Kidney epithelial cell (primary cell): ENCODE data around the gene SNRPA. TPM values are rescaled to one million over a fixed set of nuclear protein-coding genes. Genes with fewer than 3 reads are reported as not detected.
"Not testable (repeated sequence)": the region's sequence is repeated elsewhere in the genome, so short reads cannot be mapped to it uniquely, and the experiment has no call there.

Experiments
- DNase-seq: peaks from one replicate; pipeline ENCODE4 v3.0.0-alpha.2; 2010; ENCODE audit warnings: low read depth
- H3K27me3 ChIP-seq: 2 replicates; pipeline ENCODE4 v1.6.0; 2011; ENCODE audit warnings: low read length; ENCODE audit not compliant: control insufficient read depth, insufficient read depth
- H3K36me3 ChIP-seq: 2 replicates; pipeline ENCODE4 v1.5.1; 2011; ENCODE audit warnings: low read length; ENCODE audit not compliant: control insufficient read depth, insufficient read depth
- H3K4me3 ChIP-seq: 2 replicates; pipeline ENCODE4 v1.5.1; 2011; ENCODE audit warnings: low read depth, mild to moderate bottlenecking, control low read depth, low read length
- CTCF ChIP-seq: IDR thresholded peaks from 2 replicates; pipeline ENCODE4 v1.5.1; 2011; ENCODE audit warnings: mild to moderate bottlenecking, moderate library complexity, low read length, control low read depth, inconsistent platforms; ENCODE audit not compliant: insufficient read depth, poor library complexity, severe bottlenecking
- total RNA-seq: library from RNA; depleted of rRNA; stranded (reverse); fragments of >200 nt; gene quantifications from 2 replicates; pipeline ENCODE4 v1.2.3, GENCODE V29; 2015

SNRPA gene
- total RNA-seq, 1 donor from 2014 or later, result 110 TPM

GRCh38 chr19:40783711-40784110 lies 32.7 kb downstream of the SNRPA start:
- Histone ChIP-seq H3K27me3 (no peaks in the 10 kb centered on the region), H3K4me3 (no peak overlapping the region), H3K36me3 (no peaks in the 10 kb centered on the region)
- no peak for TF ChIP-seq CTCF
- DNase-seq, result no peak

- H3K36me3 ChIP-seq, DNase-seq, H3K4me3 ChIP-seq, H3K27me3 ChIP-seq: not testable (repeated sequence)
Observed at GRCh38 chr19:40784146-40784545, 33.1 kb downstream of the SNRPA start.

GRCh38 chr19:40785526-40785925 lies 34.5 kb downstream of the SNRPA start:
- H3K36me3 ChIP-seq, result no peaks in the 10 kb centered on the region
- H3K4me3 ChIP-seq, result no peak overlapping the region
- no peaks in the 10 kb centered on the region for H3K27me3 ChIP-seq
- no peak for TF ChIP-seq CTCF
- DNase-seq, result no peak

- Histone ChIP-seq H3K4me3 (no peak overlapping the region), H3K36me3 (no peaks in the 10 kb centered on the region), H3K27me3 (no peaks in the 10 kb centered on the region)
- DNase-seq, result no peak
- TF ChIP-seq CTCF, result no peak
Observed at GRCh38 chr19:40786060-40787037, 35.3 kb downstream of the SNRPA start.

GRCh38 chr19:40791349-40791748 lies 40.3 kb downstream of the SNRPA start:
- H3K4me3 ChIP-seq, result no peak overlapping the region
- no peak for TF ChIP-seq CTCF
- no peaks in the 10 kb centered on the region for H3K36me3 ChIP-seq
- no peak for DNase-seq
- no peaks in the 10 kb centered on the region for H3K27me3 ChIP-seq

GRCh38 chr19:40791996-40792395 lies 41.0 kb downstream of the SNRPA start:
- H3K36me3 ChIP-seq, result no peaks in the 10 kb centered on the region
- no peaks in the 10 kb centered on the region for H3K27me3 ChIP-seq
- no peak for TF ChIP-seq CTCF
- H3K4me3 ChIP-seq, result no peak overlapping the region
- DNase-seq, result no peak
